HCT116 (cell line): Measurements from ENCODE around the gene FITM2. TPM values are rescaled to one million over a fixed set of nuclear protein-coding genes. Genes with fewer than 3 reads are reported as not detected.

Experiments
- ATAC-seq: fragments of 200-7000 bp; cut with Tn5 transposase; 2 replicates; pipeline ENCODE4 v1.9.1; 2020; ENCODE audit warnings: mild to moderate bottlenecking, moderate library complexity
- BruUV-seq: library from RNA; stranded (reverse); fragments of 400-500 nt; replicated peaks from 2 replicates; lab custom pipeline; 2021; lab: Mats Ljungman, UMichigan
- CTCF ChIA-PET: fragments of 300-600 bp; sonication (Branson Sonifier 250); formaldehyde crosslinking; loops from one replicate; lab custom pipeline; 2021; ENCODE audit warnings: antibody characterized with exemption; lab: Charles Lee
- POLR2A ChIA-PET: fragments of 300-600, 350-600 bp; sonication (Branson Sonifier 250); formaldehyde crosslinking; loops from one replicate; lab custom pipeline; 2021; ENCODE audit warnings: antibody characterized with exemption; lab: Charles Lee
- RAD21 ChIA-PET, 2 experiments: fragments of 300-600 bp; sonication (Branson Sonifier 250); formaldehyde crosslinking; loops; one replicate each; lab custom pipeline; 2023; ENCODE audit warnings: low total read pairs in 2 of 2; ENCODE audit not compliant: uncharacterized antibody in 2 of 2, unreplicated experiment in 2 of 2, low non-redundant PET in 1 of 2; lab: Charles Lee
- DNase-seq: peaks from one replicate; pipeline ENCODE4 v3.0.0-alpha.2; 2010; ENCODE audit warnings: low read depth, low spot score
- H2AFZ ChIP-seq: fragments of 200-600 bp; shearing (Covaris generic), sonication (generic); 2 replicates; pipeline ENCODE4 v1.6.1; 2017; ENCODE audit warnings: low read depth, mixed run types, mixed read lengths, antibody characterized with exemption, low read length; ENCODE audit not compliant: poor library complexity, severe bottlenecking
- H3K27ac ChIP-seq: 2 replicates; pipeline ENCODE4 v1.5.1; 2012; ENCODE audit warnings: low read depth, low read length
- H3K27me3 ChIP-seq: fragments of 200-600 bp; sonication (generic); 2 replicates; pipeline ENCODE4 v1.6.1; 2016; ENCODE audit warnings: mixed run types, low read length, mixed read lengths; ENCODE audit not compliant: insufficient read depth
- H3K36me3 ChIP-seq, 2 experiments: fragments of 200-500 bp in 1 of 2; fragments of 200-600 bp in 1 of 2; sonication (Bioruptor generic) in 1 of 2; sonication (generic) in 1 of 2; 2 replicates each; pipeline versions ENCODE4 v1.5.1 to v1.6.1; 2014 to 2016; ENCODE audit warnings: low read length in 2 of 2, inconsistent platforms in 1 of 2, mixed read lengths in 1 of 2, mixed run types in 1 of 2; ENCODE audit not compliant: insufficient read depth in 2 of 2, control insufficient read depth in 1 of 2
- H3K4me1 ChIP-seq, 2 experiments: fragments of 200-600 bp in 1 of 2; sonication (generic) in 1 of 2; 2 replicates each; pipeline versions ENCODE4 v1.5.1 to v1.6.1; 2012 to 2017; ENCODE audit warnings: low read length in 2 of 2, inconsistent platforms in 1 of 2, mild to moderate bottlenecking in 1 of 2, mixed read lengths in 1 of 2, mixed run types in 1 of 2, moderate library complexity in 1 of 2; ENCODE audit not compliant: insufficient read depth in 2 of 2, control insufficient read depth in 1 of 2
- H3K4me2 ChIP-seq: fragments of 200-600 bp; sonication (generic); 2 replicates; pipeline ENCODE4 v1.6.1; 2017; ENCODE audit warnings: mixed run types, low read length, mixed read lengths
- H3K4me3 ChIP-seq, 2 experiments: fragments of 200-600 bp in 1 of 2; sonication (generic) in 1 of 2; replicated peaks in 1 of 2; 2 replicates each; pipeline ENCODE4 v1.5.1; 2011 to 2016; ENCODE audit warnings: low read length in 2 of 2, control low read depth in 1 of 2, low read depth in 1 of 2, mild to moderate bottlenecking in 1 of 2, mixed read lengths in 1 of 2, mixed run types in 1 of 2
- H3K79me2 ChIP-seq: fragments of 200-600 bp; sonication (generic); 2 replicates; pipeline ENCODE4 v1.6.1; 2017; ENCODE audit warnings: mild to moderate bottlenecking, mixed run types, low read length, moderate library complexity, mixed read lengths; ENCODE audit not compliant: insufficient read depth
- H3K9ac ChIP-seq: fragments of 200-600 bp; sonication (generic); 2 replicates; pipeline ENCODE4 v1.6.1; 2016; ENCODE audit warnings: low read length, mixed read lengths
- H3K9me2 ChIP-seq: fragments of 200-600 bp; sonication (generic), shearing (Covaris generic); 2 replicates; pipeline ENCODE4 v1.6.1; 2017; ENCODE audit warnings: mixed run types, mild to moderate bottlenecking, moderate library complexity; ENCODE audit not compliant: insufficient read depth
- H3K9me3 ChIP-seq, 2 experiments: fragments of 200-500 bp in 1 of 2; fragments of 200-600 bp in 1 of 2; sonication (Bioruptor generic) in 1 of 2; sonication (generic) in 1 of 2; 2 replicates each; pipeline ENCODE4 v1.6.1; 2014 to 2017; ENCODE audit warnings: low read length in 2 of 2, mixed read lengths in 2 of 2, inconsistent platforms in 1 of 2, low read depth in 1 of 2, mild to moderate bottlenecking in 1 of 2, mixed run types in 1 of 2, moderate library complexity in 1 of 2; ENCODE audit not compliant: control insufficient read depth in 1 of 2, insufficient read depth in 1 of 2
- H4K20me1 ChIP-seq: fragments of 200-600 bp; sonication (generic), shearing (Covaris generic); 2 replicates; pipeline ENCODE4 v1.6.1; 2017; ENCODE audit warnings: mixed run types, mild to moderate bottlenecking, moderate library complexity; ENCODE audit not compliant: insufficient read depth
- CBX3 ChIP-seq: IDR thresholded peaks from 2 replicates; pipeline ENCODE4 v1.6.1; 2012; ENCODE audit warnings: low read depth
- EGR1 ChIP-seq: IDR thresholded peaks from 2 replicates; pipeline ENCODE4 v1.6.1; 2012; ENCODE audit warnings: low read depth
- EZH2phosphoT487 ChIP-seq: fragments of 200-600 bp; IDR thresholded peaks from 2 replicates; pipeline ENCODE4 v1.6.1; 2018; ENCODE audit warnings: antibody characterized with exemption, borderline replicate concordance
- JUND ChIP-seq: IDR thresholded peaks from 2 replicates; pipeline ENCODE4 v1.6.1; 2012
- POLR2A ChIP-seq: IDR thresholded peaks from 2 replicates; pipeline ENCODE4 v1.7.0; 2011; ENCODE audit warnings: borderline replicate concordance; ENCODE audit not compliant: insufficient read depth, insufficient read length; ENCODE audit errors: extremely low read depth
- SP1 ChIP-seq: IDR thresholded peaks from 2 replicates; pipeline ENCODE4 v1.6.1; 2012; ENCODE audit warnings: low read depth
- SRF ChIP-seq: IDR thresholded peaks from 2 replicates; pipeline ENCODE4 v1.6.1; 2012; ENCODE audit warnings: low read depth
- YY1 ChIP-seq: IDR thresholded peaks from 2 replicates; pipeline ENCODE4 v1.6.1; 2011; ENCODE audit warnings: low read length, low read depth, moderate library complexity, mild to moderate bottlenecking; ENCODE audit not compliant: insufficient replicate concordance; ENCODE audit errors: extremely low read depth
- intact Hi-C: fragments of 100-400 bp; cut with micrococcal nuclease; formaldehyde crosslinking; loops from 2 replicates; pipeline ENCODE4 v1.10.0; 2022
- total RNA-seq: library from RNA; stranded (reverse); gene quantifications from one replicate; pipeline ENCODE4 v1.2.1, GENCODE V29; 2021; ENCODE audit not compliant: unreplicated experiment
- TF ChIP-seq, protein P1 (sequence below), 3 experiments: fragments of 200-600 bp in 1 of 3; sonication (generic) in 1 of 3; IDR thresholded peaks in 2 of 3; conservative IDR thresholded peaks in 1 of 3; 2 replicates each; pipeline ENCODE4 v1.5.1; 2012 to 2017; ENCODE audit warnings: low read depth in 2 of 3, low read length in 2 of 3, antibody characterized with exemption in 1 of 3, borderline replicate concordance in 1 of 3, control low read depth in 1 of 3, mild to moderate bottlenecking in 1 of 3, mixed read lengths in 1 of 3, mixed run types in 1 of 3, moderate library complexity in 1 of 3; ENCODE audit not compliant: insufficient read depth in 1 of 3
- TF ChIP-seq, protein P2 (sequence below): IDR thresholded peaks from 2 replicates; pipeline ENCODE4 v1.6.1; 2012
- TF ChIP-seq, protein P3 (sequence below): IDR thresholded peaks from 2 replicates; pipeline ENCODE4 v1.6.1; 2011; ENCODE audit warnings: mild to moderate bottlenecking, low read length, moderate library complexity; ENCODE audit not compliant: insufficient replicate concordance; ENCODE audit errors: extremely low read depth

Gene FITM2
- total RNA-seq, 1 experiment from 2014 or later = 5.2 TPM

- Histone ChIP-seq H3K79me2 (no peaks in the 10 kb centered on the region), H3K27me3 (no peaks in the 10 kb centered on the region), H3K27ac (no peak within 1 kb of the TSS; the same call in 1 of the 2 replicates), H3K9ac (peak within 1 kb of the TSS; percentile 48), H3K36me3 (no peaks in the 10 kb centered on the region), H3K9me3 (no peaks in the 10 kb centered on the region), H3K9me2 (no peaks in the 10 kb centered on the region), H2AFZ (no peak within 1 kb of the TSS), H4K20me1 (no peaks in the 10 kb centered on the region), H3K4me3 (peak within 1 kb of the TSS; percentile 53 to 59), H3K4me2 (peak within 1 kb of the TSS; percentile 72), H3K4me1 (peaks cover 0 to 11% of the 10 kb centered on the region in 2 experiments; a peak in 3 of 4 replicates)
- ChIA-PET POLR2A (no interaction called here), RAD21 (no interaction called here), CTCF (interaction anchor here (1.4 kb wide), 1 partner anchor 138 kb away, joined by 3 read pairs; no protein-coding TSS in a partner anchor)
- TF ChIP-seq, protein P1, sequence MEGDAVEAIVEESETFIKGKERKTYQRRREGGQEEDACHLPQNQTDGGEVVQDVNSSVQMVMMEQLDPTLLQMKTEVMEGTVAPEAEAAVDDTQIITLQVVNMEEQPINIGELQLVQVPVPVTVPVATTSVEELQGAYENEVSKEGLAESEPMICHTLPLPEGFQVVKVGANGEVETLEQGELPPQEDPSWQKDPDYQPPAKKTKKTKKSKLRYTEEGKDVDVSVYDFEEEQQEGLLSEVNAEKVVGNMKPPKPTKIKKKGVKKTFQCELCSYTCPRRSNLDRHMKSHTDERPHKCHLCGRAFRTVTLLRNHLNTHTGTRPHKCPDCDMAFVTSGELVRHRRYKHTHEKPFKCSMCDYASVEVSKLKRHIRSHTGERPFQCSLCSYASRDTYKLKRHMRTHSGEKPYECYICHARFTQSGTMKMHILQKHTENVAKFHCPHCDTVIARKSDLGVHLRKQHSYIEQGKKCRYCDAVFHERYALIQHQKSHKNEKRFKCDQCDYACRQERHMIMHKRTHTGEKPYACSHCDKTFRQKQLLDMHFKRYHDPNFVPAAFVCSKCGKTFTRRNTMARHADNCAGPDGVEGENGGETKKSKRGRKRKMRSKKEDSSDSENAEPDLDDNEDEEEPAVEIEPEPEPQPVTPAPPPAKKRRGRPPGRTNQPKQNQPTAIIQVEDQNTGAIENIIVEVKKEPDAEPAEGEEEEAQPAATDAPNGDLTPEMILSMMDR (IDR thresholded peaks at IDR 0.05 in 2 of 3, conservative IDR thresholded peaks at IDR 0.05 in 1 of 3; ENCODE audit: borderline replicate concordance in 1 of 3, insufficient read depth in 1 of 3, low read depth in 2 of 3, low read length in 2 of 3) = no peak
- no peak for TF ChIP-seq SRF
- TF ChIP-seq, protein P2, sequence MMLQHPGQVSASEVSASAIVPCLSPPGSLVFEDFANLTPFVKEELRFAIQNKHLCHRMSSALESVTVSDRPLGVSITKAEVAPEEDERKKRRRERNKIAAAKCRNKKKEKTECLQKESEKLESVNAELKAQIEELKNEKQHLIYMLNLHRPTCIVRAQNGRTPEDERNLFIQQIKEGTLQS = no peak
- TF ChIP-seq YY1 = no peak
- TF ChIP-seq CBX3 = no peak
- no peak for TF ChIP-seq EZH2phosphoT487
- no peak for TF ChIP-seq SP1
- no peak for TF ChIP-seq POLR2A
- TF ChIP-seq JUND = no peak
- TF ChIP-seq, protein P3, sequence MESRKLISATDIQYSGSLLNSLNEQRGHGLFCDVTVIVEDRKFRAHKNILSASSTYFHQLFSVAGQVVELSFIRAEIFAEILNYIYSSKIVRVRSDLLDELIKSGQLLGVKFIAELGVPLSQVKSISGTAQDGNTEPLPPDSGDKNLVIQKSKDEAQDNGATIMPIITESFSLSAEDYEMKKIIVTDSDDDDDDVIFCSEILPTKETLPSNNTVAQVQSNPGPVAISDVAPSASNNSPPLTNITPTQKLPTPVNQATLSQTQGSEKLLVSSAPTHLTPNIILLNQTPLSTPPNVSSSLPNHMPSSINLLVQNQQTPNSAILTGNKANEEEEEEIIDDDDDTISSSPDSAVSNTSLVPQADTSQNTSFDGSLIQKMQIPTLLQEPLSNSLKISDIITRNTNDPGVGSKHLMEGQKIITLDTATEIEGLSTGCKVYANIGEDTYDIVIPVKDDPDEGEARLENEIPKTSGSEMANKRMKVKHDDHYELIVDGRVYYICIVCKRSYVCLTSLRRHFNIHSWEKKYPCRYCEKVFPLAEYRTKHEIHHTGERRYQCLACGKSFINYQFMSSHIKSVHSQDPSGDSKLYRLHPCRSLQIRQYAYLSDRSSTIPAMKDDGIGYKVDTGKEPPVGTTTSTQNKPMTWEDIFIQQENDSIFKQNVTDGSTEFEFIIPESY = no peak
- TF ChIP-seq EGR1 = no peak
- intact Hi-C loops = no loop called here
- BruUV-seq = no TSS peak
- DNase-seq (no peak), ATAC-seq (peak; percentile 77)
Measured at GRCh38 chr20:44355498-44356352, 44.7 kb upstream of the FITM2 start, which contains the start of gene HNF4A. Gene HNF4A (plus strand): TSS chr20:44355699. CDS start chr20:44355805, 106 bp downstream.
